HG03520 (cell line): ENCODE measurements around the gene PCGF1.
A peak's percentile ranks its signal among the peaks of the same experiment; 100 is the strongest.

Source experiments
- ATAC-seq: cut with Tn5 transposase; IDR thresholded peaks from one replicate; pipeline ENCODE4 v1.9.1; 2021; ENCODE audit warnings: mild to moderate bottlenecking, moderate library complexity; ENCODE audit not compliant: unreplicated experiment

Gene PCGF1

GRCh38 chr2:74507145-74507925 is at the start of gene PCGF1:
TSS of gene PCGF1 (minus strand) at chr2:74507695. CDS start at chr2:74507668, 27 bp downstream.
- ATAC-seq, result peak; percentile 82

GRCh38 chr2:74556831-74557370 is 49.4 kb upstream of the PCGF1 start:
- ATAC-seq, result no peak

GRCh38 chr2:74556159-74556558 is 48.7 kb upstream of the PCGF1 start:
- ATAC-seq, result no peak

GRCh38 chr2:74555610-74556103 is 48.2 kb upstream of the PCGF1 start:
- ATAC-seq, result no peak

- peak; percentile 33 for ATAC-seq
Measured at GRCh38 chr2:74554820-74555531, 47.5 kb upstream of the PCGF1 start.

- ATAC-seq, result peak; percentile 43
Measured at GRCh38 chr2:74553892-74554819, 46.7 kb upstream of the PCGF1 start, which contains the start of the genes DOK1 and LOXL3. TSS of gene DOK1 (plus strand) at chr2:74554720. CDS start at chr2:74554755, 35 bp downstream. TSS of gene LOXL3 (minus strand) at chr2:74553942. CDS start at chr2:74552634, 1,308 bp downstream.

- no peak for ATAC-seq
Measured at GRCh38 chr2:74552914-74553811, 45.7 kb upstream of the PCGF1 start.

GRCh38 chr2:74551942-74552913 is 44.7 kb upstream of the PCGF1 start:
- no peak for ATAC-seq

GRCh38 chr2:74551530-74551929 is 44.0 kb upstream of the PCGF1 start:
- ATAC-seq, result no peak

- ATAC-seq, result no peak
Measured at GRCh38 chr2:74550231-74550630, 42.7 kb upstream of the PCGF1 start.

GRCh38 chr2:74548900-74549826 is 41.7 kb upstream of the PCGF1 start:
- no peak for ATAC-seq

- no peak for ATAC-seq
Measured at GRCh38 chr2:74548285-74548899, 40.9 kb upstream of the PCGF1 start.

GRCh38 chr2:74546004-74546403 is 38.5 kb upstream of the PCGF1 start:
- ATAC-seq, result no peak

- no peak for ATAC-seq
Measured at GRCh38 chr2:74544634-74545033, 37.1 kb upstream of the PCGF1 start.

GRCh38 chr2:74542978-74543377 is 35.5 kb upstream of the PCGF1 start:
- no peak for ATAC-seq

- no peak for ATAC-seq
Measured at GRCh38 chr2:74540291-74540690, 32.8 kb upstream of the PCGF1 start.

- ATAC-seq, result no peak
Measured at GRCh38 chr2:74538881-74539339, 31.4 kb upstream of the PCGF1 start.
